Medulla oblongata (tissue), 1 donor: ENCODE results near the gene SCGB1D1.
A peak's percentile ranks its signal among the peaks of the same experiment; 100 is the strongest.
"Not testable (repeated sequence)": the region's sequence is repeated elsewhere in the genome, so short reads cannot be mapped to it uniquely, and the experiment has no call there.

Experiments
- DNase-seq: peaks from one replicate; pipeline ENCODE4 v3.0.0-alpha.2; 2015; ENCODE audit errors: extremely low spot score

The SCGB1D1 gene

DNA sequence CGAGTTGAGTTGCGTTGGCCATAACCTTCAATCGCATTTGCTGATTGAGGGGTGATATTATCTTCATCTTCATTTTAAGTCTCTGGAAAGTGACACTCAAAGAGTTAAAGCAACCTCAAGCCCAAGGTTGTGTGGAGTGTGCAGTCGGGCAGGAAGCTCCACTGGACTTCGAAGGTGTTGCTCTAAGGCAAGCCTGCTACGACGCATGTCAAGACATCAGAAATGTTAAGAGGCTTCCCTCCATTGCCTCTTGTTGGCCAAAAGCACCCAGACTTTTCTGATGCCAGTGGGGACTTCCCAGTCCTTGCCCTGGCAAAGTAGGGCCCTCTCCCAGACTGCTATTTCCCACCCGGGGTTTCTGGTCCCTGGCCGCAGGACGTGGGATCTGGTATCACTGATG is 23.6 kb upstream of the SCGB1D1 start:
- DNase-seq, result no peak

DNA sequence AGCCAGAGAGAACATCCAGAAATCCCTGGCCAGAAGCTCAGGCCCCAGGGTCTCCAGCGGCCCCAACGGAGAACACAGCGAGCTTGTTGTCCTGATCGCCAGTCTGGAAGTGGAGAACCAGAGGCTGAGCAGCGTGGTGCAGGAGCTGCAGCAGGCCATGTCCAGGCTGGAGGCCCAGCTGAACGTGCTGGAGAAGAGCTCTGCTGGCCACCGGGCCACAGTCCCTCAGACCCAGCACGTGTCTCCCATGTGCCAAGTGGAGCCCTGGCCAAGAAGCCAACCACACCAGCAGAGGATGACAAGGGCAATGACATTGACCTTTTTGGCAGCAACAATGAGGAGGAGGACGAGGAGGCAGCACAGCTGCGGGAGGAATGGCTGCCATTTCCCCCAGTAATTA is 20.6 kb upstream of the SCGB1D1 start:
- no peak for DNase-seq

DNA sequence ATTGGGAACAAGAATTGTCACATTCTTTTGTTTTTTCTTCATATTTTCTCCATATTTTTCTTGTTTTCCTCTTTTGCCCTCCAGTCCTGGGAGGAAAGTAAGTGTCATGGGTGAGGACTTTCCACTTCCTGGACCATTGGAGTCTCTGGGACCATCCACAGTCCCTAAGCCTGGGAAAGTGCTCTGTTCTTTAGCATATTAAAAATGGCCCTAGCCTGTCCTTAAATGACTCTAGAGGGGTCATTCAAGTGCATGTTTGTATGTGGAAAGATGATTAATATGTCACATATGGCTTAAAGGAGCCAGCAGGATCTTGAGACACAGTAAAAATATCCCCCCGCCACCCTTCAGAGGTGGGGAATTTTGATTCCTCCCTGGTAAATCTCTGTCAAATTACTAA is 20.1 kb upstream of the SCGB1D1 start:
- DNase-seq, result no peak

DNA sequence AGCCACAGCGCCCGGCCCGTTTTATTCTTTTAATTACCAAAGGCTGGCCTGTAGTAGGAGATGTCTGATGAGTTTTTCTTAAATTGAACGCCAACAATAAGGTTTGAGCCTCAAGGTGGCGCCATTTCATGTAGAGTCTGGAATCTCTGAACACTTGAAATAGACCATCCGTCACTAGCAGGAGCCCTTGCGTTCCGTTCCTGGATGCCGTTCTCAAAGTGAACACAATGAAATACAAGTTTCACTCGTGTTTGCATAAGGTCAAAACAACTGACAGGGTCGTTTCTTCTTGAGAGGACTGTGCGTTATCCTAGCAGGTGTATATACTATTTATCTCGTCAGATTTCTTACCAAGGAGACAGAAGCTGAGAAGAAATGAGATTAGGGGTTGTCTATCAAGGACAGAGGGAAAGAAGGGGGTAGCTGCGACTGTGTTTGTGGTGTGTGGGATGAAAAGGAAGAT is 18.7 kb upstream of the SCGB1D1 start:
- peak; percentile 95 for DNase-seq

DNA sequence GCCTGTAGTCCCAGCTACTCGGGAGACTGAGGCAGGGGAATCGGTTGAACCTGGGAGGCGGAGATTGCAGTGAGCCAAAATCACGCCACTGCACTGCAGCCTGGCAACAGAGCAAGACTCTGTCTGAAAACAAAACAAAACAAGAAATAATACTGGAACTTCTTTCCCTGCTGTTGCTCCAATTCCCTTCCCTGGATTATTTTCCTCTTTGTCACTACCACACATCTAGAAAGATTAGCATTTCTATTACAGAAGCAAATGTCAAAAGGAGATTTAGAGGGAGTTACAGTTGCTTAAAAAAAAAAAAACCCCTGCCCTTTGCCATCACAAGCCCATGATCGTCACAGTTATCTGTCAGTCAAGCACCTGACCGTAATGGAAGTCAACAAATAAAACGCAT is 17.7 kb upstream of the SCGB1D1 start:
- DNase-seq, result no peak

DNA sequence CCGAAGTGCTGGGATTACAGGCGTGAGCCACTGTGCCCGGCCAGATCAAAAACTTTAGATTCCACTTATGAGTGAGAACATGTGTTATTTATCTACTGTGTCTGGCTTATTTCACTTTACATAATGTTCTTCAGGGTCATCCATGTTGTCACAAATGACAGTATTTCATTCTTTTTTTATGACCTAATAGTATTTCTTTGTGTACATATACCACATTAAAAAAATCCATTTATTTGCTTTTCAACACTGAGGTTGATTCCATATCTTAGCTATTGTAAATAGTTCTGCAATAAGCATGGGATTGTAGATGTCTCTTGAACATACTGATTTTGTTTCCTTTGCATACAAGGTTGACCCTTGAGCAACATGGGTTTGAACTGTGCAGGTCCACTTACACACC is 13.2 kb upstream of the SCGB1D1 start:
- no peak for DNase-seq

DNA sequence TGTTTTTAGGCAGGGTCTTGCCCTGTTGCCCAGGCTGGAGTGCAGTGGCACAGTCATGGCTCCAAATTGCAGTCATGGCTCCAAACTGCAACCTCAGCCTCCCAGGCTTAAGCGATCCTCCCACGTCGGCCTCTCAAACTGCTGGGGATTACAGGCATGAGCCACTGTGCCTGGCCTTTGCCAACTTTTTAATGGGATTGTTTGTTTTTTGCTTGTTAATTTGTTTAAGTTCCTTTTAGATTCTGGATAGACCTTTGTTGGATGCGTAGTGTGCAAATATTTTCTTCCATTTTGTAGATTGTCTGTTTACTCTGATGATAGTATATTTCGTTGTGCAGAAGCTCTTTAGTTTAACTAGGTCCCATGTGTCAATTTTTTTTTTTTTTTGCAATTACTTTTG is 10.0 kb upstream of the SCGB1D1 start:
- DNase-seq, result no peak

DNA sequence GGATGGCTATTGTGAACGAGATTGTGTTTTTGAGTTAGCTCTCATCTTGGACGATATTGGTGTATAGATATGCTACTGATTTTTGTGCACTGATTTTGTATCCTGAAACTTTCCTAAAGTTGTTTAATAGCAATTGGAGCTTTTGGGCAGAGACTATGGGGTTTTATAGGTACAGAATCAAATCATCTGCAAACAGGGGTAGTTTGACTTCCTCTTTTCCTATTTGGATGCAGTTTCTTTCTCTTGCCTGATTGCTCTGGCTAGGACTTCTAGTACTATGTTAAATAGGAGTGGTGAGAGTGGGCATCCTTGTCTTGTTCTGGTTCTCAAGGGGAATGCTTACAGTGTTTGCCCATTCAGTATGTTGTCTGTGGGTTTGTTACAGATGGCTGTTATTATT is 8.9 kb upstream of the SCGB1D1 start:
- DNase-seq, result no peak

DNA sequence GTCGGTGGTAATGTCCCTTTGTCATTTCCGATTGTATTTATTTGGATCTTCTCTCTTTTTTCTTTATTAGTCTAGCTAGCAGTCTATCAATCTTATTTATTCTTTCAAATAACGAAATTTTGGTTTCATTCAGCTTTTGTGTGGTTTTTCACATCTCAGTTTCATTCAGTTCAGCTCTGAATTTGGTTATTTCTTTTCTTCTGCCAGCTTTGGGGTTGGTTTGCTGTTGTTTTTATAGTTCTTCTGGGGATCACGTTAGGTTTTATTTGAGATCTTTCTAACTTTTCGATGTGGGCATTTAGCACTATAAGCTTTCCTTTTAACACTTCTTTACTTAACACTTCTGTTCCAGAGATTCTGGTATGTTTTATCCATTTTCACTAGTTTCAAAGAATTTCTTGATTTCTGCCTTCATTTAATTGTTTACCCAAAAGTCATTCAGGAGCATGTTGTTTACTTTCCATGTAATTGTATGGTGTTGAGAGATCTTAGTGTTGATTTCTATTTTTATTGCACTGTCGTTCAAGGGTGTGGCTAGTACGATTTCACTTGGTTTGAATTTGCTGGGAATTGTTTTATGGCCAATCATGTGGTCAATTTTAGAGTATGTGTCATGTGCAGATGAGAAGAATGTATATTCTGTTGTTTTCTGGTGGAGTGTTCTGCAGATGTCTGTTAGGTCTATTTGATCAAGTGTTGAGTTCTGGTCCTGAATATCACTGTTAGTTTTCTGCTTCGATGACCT is 7.7 kb upstream of the SCGB1D1 start:
- DNase-seq, result no peak

DNA sequence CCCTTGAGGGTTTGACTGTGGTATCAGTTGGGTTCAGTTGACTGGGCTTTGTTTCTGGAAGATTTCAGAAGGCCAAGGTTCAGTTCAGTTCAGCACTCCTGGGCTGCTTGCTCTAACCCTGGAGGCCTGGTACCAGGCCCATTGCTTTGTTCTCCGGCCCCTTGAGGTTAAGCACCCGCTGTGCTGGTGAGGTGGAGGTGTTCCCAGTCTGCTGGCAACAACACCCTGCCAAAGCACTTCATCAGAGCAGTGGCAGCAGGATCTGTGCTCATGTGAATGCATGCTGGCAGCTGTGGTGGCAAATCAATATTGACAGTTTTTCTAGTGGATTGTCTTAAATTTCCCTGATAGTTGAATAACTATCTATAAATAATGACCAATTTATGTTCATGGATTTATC is 3.8 kb upstream of the SCGB1D1 start:
- no peak for DNase-seq

DNA sequence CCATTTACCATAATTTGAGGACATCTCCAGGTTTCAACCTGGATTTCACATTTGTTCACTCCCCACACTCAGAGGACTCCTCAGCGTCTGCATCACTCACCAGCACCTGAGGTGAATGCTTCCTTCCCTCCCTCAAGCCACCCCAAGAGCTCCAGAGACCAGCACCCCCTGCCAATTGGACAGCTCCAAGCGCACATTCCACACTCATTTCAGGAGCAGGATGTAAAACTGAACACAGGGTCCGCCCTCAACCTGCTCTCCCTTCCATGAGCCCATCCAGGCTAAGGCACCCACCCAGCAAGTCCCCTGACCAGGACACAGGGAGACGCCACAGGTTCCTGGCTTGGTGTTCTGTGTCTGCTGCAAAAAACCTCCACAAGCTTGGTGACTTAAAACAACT is 3.9 kb downstream of the SCGB1D1 start:
- no peak for DNase-seq

DNA sequence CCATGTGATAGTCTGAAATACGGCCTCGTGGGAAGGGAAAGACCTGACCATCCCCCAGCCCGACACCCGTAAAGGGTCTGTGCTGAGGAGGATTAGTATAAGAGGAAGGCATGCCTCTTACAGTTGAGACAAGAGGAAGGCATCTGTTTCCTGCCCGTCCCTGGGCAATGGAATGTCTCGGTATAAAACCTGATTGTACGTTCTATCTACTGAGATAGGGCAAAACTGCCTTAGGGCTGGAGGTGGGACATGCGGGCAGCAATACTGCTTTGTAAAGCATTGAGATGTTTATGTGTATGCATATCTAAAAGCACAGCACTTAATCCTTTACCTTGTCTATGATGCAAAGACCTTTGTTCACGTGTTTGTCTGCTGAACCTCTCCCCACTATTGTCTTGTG is 5.0 kb downstream of the SCGB1D1 start:
- not testable (repeated sequence) for DNase-seq

DNA sequence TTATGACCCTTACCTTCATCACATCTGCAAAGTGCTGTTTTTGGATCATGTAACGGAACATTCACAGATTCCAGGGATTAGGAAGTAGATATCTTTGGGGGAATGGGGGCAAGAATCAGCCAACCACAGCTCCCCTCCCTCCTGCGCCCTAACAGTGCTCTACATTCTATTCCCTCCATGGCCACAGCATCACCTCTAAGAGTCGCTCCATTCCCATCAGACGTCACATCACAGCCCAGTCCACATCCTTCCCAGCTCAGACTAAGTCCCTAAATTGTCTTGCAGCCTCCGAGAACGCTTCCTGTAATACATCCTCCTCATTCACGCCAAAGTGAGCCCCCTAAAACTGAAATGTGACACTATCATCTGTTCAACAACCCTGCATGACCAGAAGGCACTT is 5.9 kb downstream of the SCGB1D1 start:
- DNase-seq, result no peak

DNA sequence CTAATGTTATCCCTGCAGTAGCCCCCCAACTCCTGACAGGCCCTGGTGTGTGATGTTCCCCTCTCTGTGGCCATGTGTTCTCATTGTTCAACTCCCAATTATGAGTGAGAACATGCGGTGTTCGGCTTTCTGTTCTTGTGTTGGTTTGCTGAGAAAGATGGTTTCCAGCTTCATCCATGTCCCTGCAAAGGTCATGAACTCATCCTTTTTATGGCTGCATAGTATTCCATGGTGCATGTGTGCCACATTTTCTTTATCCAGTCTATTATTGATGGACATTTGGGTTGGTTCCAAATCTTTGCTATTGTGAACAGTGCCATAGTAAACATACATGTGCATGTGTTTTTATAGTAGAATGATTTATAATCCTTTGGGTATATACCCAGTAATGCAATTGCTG is 7.4 kb downstream of the SCGB1D1 start:
- not testable (repeated sequence) for DNase-seq

DNA sequence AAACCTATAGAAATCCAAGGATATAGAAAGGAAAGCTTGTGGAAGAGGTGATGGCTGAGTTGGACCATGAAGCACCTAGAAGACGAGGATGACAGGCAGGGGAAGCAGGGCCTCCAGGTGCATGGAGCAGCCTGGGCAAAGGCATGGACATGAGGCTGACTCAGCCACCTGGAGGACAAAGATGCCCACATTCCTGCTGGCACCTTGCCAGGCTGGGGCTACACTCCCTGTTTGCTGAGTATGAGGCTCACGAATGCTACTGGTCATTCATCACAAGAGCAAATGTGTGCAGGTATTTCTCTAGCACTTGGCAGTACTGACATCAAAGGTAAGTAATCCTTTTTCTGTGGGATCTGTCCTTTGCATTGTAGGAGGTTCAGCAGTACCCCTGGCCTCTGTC is 11.4 kb downstream of the SCGB1D1 start:
- no peak for DNase-seq

DNA sequence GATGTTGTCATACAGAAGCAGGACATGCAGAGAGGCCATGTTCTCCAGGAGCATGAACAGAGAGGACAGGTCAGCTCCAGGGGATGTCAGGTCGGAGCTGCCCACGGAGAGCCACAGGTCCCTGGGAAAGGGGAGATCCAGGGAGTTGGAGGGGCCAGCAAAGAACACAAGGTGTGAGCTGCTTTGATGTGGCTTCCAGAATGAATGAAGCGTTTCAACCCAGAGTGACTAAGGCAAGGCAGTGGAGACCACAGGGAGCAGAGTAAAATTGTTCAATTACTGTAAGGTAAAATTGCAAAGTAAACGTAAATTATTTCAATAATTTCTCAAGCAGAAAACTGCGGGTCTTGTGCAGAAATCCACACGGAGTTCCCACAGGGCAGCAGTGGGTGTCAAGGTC is 12.9 kb downstream of the SCGB1D1 start:
- DNase-seq, result no peak

DNA sequence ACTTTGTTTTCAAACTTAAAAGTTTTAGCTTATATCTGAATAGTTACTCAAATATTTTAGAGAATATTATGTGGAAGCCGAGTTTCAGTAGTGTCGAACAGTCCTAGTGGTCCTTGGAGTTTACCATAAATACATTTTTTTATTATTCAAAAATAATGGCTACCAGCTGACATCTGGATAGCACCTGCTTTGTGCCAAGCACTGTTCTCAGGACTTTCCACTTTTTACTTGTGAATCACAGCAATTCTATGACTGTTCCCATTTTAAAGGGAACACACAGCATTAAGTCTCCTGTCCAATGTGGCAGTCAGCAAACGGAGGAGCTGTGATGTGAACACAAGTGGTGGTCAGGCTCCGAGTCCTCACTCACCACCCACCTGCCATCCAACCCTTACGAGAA is 14.4 kb downstream of the SCGB1D1 start:
- DNase-seq, result no peak

DNA sequence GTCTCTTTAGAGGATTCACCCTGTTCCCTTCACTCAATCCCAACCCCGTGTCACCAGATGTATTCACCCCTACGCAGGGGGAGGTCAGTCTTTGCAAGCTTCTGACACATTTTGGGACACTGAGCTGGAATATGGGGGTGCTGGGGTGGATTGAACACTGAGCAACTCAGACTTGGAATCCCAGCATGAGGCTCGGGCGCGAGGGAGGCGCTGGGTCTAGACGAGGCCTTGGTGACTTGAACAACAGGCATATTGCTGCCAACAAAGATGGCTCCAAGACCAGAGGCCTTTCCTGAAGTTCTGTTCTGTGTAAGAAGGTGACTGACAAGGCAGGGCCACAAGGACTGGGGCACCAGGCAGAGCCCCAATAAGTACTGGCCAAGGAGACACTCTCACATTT is 15.4 kb downstream of the SCGB1D1 start:
- DNase-seq, result no peak

DNA sequence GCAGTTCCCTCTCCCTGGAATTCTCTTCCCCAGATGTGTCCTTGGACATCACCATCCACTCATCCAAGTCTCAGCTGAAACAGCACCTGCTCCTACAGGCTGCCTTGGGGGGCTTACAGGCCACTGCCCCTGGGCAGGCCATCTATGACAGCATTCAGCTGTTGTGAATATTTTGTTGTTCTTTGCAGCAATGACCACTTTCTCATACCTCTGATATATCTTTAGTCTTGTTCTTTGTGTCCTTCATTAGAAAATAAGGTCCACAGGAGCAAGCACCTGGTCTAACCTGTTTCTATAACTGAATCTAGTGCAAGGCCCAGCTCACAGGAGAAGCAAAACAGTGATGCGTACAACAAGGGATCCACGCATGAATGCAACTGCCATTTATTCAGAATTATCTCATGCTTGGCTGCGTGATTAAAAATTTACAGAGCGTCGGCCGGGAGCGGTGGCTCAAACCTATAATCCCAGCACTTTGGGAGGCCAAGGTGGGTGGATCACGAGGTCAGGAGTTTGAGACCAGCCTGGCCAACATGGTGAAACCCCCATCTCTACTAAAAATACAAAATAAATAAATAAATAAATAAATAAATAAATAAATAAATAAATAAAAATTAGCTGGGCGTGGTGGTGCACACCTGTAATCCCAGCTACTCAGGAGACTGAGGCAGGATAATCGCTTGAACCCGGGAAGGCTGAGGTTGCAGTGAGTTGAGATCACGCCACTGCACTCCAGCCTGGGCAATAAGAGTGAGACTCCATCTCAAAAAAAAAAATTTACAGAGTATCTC is 16.5 kb downstream of the SCGB1D1 start:
- DNase-seq, result not testable (repeated sequence)

DNA sequence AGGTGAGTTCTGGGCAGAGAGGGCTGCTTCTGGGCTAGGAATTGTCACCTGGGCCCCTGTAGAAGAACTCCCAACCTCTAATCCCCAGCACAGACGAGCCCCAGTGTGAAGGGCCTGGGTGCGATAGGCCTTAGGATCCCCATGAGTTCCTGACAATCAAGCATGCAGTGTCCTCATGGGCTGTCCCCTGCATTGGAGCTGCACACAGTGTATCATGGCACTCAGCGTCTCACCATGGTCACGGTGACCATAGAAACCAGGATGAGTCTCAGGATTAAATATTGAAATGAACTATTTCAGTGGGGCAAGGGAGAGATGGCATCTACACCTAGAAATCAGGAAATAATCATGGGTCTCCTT is 18.7 kb downstream of the SCGB1D1 start:
- no peak for DNase-seq

DNA sequence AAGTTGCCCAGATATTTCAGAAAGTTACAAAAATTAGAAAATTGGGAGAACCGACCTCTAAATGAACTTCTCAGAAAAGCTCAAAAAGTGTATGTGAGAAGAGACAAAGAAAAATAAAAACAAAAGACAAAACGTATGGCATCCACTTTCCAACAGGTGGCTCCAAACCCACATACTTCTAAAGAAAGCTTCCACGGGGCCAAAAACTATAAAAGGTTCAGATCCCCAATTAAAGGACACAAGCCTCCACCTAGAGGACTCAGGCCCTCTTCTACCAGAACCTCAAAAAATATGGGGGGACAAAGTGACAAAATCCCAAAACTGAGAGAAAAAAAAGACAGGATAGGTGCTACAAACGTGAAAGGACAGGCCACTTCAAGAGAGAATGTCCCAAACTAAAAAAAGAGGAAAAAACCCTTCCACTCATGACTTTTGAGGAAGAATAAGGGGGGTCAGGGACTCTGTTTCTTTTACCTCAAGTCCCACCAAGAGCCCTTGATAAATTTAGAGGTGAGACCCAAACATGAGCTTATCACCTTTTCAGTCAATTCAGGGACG is 27.3 kb downstream of the SCGB1D1 start:
- no peak for DNase-seq

DNA sequence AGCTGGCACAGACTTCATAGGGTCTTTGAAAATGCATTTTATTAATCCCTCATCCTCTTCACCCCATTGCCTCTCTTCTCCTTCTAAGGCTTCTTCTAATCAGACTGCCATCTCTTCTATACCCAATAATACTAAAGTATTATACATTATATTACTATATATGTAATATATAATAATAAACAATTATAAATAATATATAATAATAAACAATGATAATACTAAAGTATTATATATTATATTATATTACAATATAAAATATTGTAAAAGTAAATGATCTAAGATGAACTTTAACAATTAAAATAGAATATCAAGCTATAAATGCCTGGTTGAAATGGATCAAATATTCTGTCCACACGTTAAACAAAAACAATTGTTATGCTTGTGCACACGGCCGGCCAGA is 31.5 kb downstream of the SCGB1D1 start:
- DNase-seq, result no peak

DNA sequence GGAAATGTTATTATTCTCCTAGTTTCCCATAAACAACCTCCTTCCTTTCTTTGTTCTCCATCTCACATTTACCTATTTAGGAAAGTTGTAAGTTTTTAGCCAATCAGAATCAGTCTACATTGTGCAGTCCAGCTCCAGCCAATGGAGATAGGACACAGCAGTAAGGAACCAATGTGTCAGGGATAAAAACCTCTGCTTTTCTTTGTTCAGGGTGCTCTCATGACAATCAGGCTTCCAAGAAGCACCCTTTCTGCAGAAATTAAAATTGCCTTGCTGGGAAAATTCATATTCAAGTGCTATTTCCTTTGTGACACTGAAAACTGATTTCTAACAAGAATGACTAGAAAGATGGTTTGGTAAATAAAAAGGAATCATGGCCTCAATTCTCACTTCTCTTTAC is 33.1 kb downstream of the SCGB1D1 start:
- DNase-seq, result no peak
